Naive thymus-derived CD4-positive, alpha-beta T cell (primary cell): ENCODE data around the gene ZNF394. TPM values are rescaled to one million over a fixed set of nuclear protein-coding genes. Genes with fewer than 3 reads are reported as not detected.

ENCODE experiments used
- ATAC-seq: fragments of 150-1000 bp; cut with Tn5 transposase; 2 replicates; pipeline ENCODE4 v1.10.0; 2021; ENCODE audit warnings: mild to moderate bottlenecking, moderate library complexity
- CTCF ChIA-PET: fragments of 350-600 bp; sonication (Branson Sonifier 250); formaldehyde crosslinking; loops from one replicate; lab custom pipeline; 2021; ENCODE audit warnings: antibody characterized with exemption; lab: Charles Lee
- POLR2A ChIA-PET: fragments of 350-600 bp; sonication (Branson Sonifier 250); formaldehyde crosslinking; loops from one replicate; lab custom pipeline; 2021; ENCODE audit warnings: antibody characterized with exemption, inconsistent platforms; lab: Charles Lee
- DNase-seq, 9 donors: peaks; one replicate each; pipeline versions ENCODE4 v3.0.0 to v3.0.0-alpha.2; 2020 to 2022; ENCODE audit warnings: mixed read lengths in 1 of 9
- H3K27ac ChIP-seq: one replicate; pipeline ENCODE4 v1.7.0; 2013; ENCODE audit warnings: mild to moderate bottlenecking, low read depth, low read length, moderate library complexity
- H3K27me3 ChIP-seq, 2 donors: one replicate each; pipeline ENCODE4 v1.7.0; 2013; ENCODE audit warnings: low read length in 2 of 2, mild to moderate bottlenecking in 2 of 2, moderate library complexity in 2 of 2; ENCODE audit not compliant: control insufficient read depth in 2 of 2, insufficient read depth in 2 of 2
- H3K36me3 ChIP-seq, 3 experiments: 1 replicate in 2 of 3; 2 replicates in 1 of 3; pipeline ENCODE4 v1.7.0; 2013; ENCODE audit warnings: low read length in 3 of 3, mild to moderate bottlenecking in 3 of 3, moderate library complexity in 1 of 3; ENCODE audit not compliant: insufficient read depth in 3 of 3, control insufficient read depth in 2 of 3
- H3K4me1 ChIP-seq, 2 donors: one replicate each; pipeline ENCODE4 v1.7.0; 2013; ENCODE audit warnings: low read length in 2 of 2, mild to moderate bottlenecking in 2 of 2, moderate library complexity in 1 of 2; ENCODE audit not compliant: control insufficient read depth in 2 of 2, insufficient read depth in 2 of 2
- H3K4me3 ChIP-seq: 2 replicates; pipeline ENCODE4 v1.7.0; 2013; ENCODE audit warnings: mild to moderate bottlenecking, low read length
- H3K9me3 ChIP-seq, 3 experiments: 1 replicate in 2 of 3; 2 replicates in 1 of 3; pipeline ENCODE4 v1.7.0; 2013; ENCODE audit warnings: low read length in 3 of 3; ENCODE audit not compliant: control insufficient read depth in 2 of 3
- H3K27ac Mint-ChIP-seq, 9 donors: one replicate each; pipeline ENCODE4 v1.8.0; 2020 to 2022; ENCODE audit warnings: mixed read lengths in 9 of 9, mild to moderate bottlenecking in 8 of 9, moderate library complexity in 5 of 9, inconsistent platforms in 2 of 9
- H3K27me3 Mint-ChIP-seq, 5 donors: one replicate each; pipeline ENCODE4 v1.8.0; 2021 to 2022; ENCODE audit warnings: mixed read lengths in 5 of 5, mild to moderate bottlenecking in 1 of 5
- H3K36me3 Mint-ChIP-seq, 5 donors: one replicate each; pipeline ENCODE4 v1.8.0; 2020 to 2022; ENCODE audit warnings: mixed read lengths in 5 of 5, mild to moderate bottlenecking in 3 of 5, inconsistent platforms in 1 of 5
- H3K4me1 Mint-ChIP-seq, 7 donors: one replicate each; pipeline ENCODE4 v1.8.0; 2020 to 2022; ENCODE audit warnings: mixed read lengths in 7 of 7, mild to moderate bottlenecking in 3 of 7, inconsistent platforms in 1 of 7
- H3K4me3 Mint-ChIP-seq, 10 donors: one replicate each; pipeline ENCODE4 v1.8.0; 2020 to 2022; ENCODE audit warnings: mild to moderate bottlenecking in 10 of 10, mixed read lengths in 10 of 10, moderate library complexity in 6 of 10, inconsistent platforms in 2 of 10
- H3K9me3 Mint-ChIP-seq, 11 donors: one replicate each; pipeline ENCODE4 v1.8.0; 2020 to 2022; ENCODE audit warnings: mixed read lengths in 11 of 11, mild to moderate bottlenecking in 4 of 11, inconsistent platforms in 1 of 11, moderate library complexity in 1 of 11
- intact Hi-C, 2 donors: fragments of 100-400 bp; cut with micrococcal nuclease; formaldehyde crosslinking; loops; one replicate each; pipeline ENCODE4 v1.15.1; 2023
- polyA plus RNA-seq, 2 donors: library from polyadenylated mRNA; unstranded; fragments of 300-500 nt; fragmentation: Illumina TruSeq; gene quantifications; one replicate each; pipeline ENCODE4 v1.2.3, GENCODE V29; 2021
- total RNA-seq, 6 experiments: library from RNA in 5 of 6; stranded (reverse) in 5 of 6; gene quantifications; 1 replicate in 5 of 6; 2 replicates in 1 of 6; pipeline ENCODE4 v1.2.3 and lab custom pipeline; 2021 to 2026

ZNF394 gene
- total and polyA plus RNA-seq, 7 experiments from 2014 or later = 55.2 to 199 (median 93.3) TPM

DNA sequence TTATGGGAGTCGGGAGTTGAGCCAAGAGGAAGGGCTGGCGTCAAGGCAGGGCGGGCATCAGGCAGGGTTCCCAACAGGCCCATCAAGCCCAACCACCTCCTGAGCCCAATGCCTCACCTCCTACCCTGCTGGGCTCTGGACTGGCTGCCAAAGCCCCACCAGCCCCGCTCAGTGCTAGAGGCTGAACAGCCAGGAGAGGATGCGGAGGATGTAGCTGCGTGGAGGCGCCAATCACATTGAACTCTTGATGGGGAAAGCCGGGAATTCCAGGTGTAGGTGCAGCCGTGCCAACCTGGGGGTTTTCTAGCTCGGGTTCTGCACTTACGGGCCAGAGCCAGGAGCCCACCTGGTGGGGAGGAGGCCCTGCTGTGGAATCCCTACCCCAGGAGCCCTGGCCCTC is 47.0 kb downstream of the ZNF394 start:
- POLR2A ChIA-PET = no interaction called here
- H3K4me3 Mint-ChIP-seq = no peak overlapping the region
- peaks cover 0 to 7% (median 1%) of the 10 kb centered on the region in 7 donors for H3K4me1 Mint-ChIP-seq
- DNase-seq (no peak), ATAC-seq (no peak)
- Histone ChIP-seq H3K27me3 (no peaks in the 10 kb centered on the region), H3K9me3 (no peaks in the 10 kb centered on the region), H3K4me1 (no peaks in the 10 kb centered on the region), H3K27ac (no peak overlapping the region), H3K36me3 (peaks cover 0 to 94% (median 16%) of the 10 kb centered on the region in 3 experiments), H3K4me3 (no peak overlapping the region)
- no peak overlapping the region for H3K27ac Mint-ChIP-seq
- no peaks in the 10 kb centered on the region for H3K9me3 Mint-ChIP-seq
- CTCF ChIA-PET = interaction anchor here (0.5 kb wide), 1 partner anchor 91 kb away, joined by 3 read pairs; no protein-coding TSS in a partner anchor
- peaks cover 0 to 17% (median 4%) of the 10 kb centered on the region in 5 donors for H3K36me3 Mint-ChIP-seq
- no peaks in the 10 kb centered on the region for H3K27me3 Mint-ChIP-seq
- intact Hi-C loops = no loop called here

DNA sequence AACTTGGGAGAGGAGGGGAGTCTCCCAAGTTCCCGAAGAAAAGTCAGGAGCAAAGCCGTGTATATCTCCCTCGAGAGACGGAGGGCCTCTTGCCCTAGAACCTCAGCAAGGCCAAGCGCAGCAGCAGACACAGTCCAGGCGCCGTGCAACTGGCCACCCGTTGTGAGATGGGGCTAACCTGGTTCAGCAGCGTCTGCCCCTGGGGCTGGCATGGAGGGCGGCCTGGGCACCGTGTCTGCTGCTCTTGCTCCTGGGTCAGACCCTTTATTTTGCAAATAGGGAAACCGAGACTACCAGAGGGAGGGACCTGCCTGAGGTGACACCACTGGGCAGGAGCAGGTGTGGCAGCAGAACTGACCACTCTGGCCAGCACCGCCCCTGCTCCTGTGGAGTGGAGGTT is 47.5 kb downstream of the ZNF394 start:
- ChIA-PET POLR2A (no interaction called here), CTCF (no interaction called here)
- H3K36me3 ChIP-seq = peaks cover 0 to 94% (median 15%) of the 10 kb centered on the region in 3 experiments
- no peak for ATAC-seq
- no peaks in the 10 kb centered on the region for H3K4me1 ChIP-seq
- Mint-ChIP-seq H3K36me3 (peaks cover 0 to 21% (median 4%) of the 10 kb centered on the region in 5 donors), H3K4me3 (no peak overlapping the region), H3K9me3 (no peaks in the 10 kb centered on the region), H3K27ac (no peak overlapping the region), H3K27me3 (no peaks in the 10 kb centered on the region), H3K4me1 (peaks cover 0 to 7% (median 1%) of the 10 kb centered on the region in 7 donors)
- H3K4me3 ChIP-seq = no peak overlapping the region
- no peak for DNase-seq
- intact Hi-C loops = no loop called here
- H3K9me3 ChIP-seq = no peaks in the 10 kb centered on the region
- H3K27ac ChIP-seq = no peak overlapping the region
- no peaks in the 10 kb centered on the region for H3K27me3 ChIP-seq

DNA sequence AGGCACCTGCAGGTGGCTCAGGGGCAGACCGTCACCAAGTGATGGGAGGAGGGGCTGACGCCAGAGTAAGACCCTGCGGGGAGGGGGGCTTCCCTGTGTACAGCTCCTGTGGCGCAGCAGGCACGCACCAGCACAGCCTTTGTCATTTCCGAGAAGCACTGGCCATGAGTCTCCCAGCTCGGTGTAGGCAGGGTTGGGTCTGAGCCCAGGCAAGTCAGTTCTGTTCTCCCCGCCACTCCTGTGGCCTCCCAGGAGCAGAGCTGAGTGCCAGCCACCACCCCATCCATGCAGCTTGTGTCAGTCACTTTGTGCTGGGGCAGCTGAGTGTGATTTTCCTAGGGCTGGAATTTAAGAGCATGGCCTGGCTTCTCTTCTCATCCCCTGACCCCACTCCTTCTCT is 48.1 kb downstream of the ZNF394 start:
- ATAC-seq (no peak), DNase-seq (no peak)
- no peak overlapping the region for H3K4me3 ChIP-seq
- Mint-ChIP-seq H3K27me3 (no peaks in the 10 kb centered on the region), H3K4me1 (peaks cover 0 to 7% (median 1%) of the 10 kb centered on the region in 7 donors), H3K4me3 (no peak overlapping the region), H3K9me3 (no peaks in the 10 kb centered on the region), H3K27ac (peak overlapping the region in 1 of 9 donors; percentile 64), H3K36me3 (peaks cover 0 to 21% (median 4%) of the 10 kb centered on the region in 5 donors)
- intact Hi-C loops = no loop called here
- H3K27me3 ChIP-seq = no peaks in the 10 kb centered on the region
- ChIA-PET POLR2A (no interaction called here), CTCF (no interaction called here)
- no peaks in the 10 kb centered on the region for H3K9me3 ChIP-seq
- peaks cover 0 to 92% (median 15%) of the 10 kb centered on the region in 3 experiments for H3K36me3 ChIP-seq
- H3K4me1 ChIP-seq = no peaks in the 10 kb centered on the region
- H3K27ac ChIP-seq = no peak overlapping the region

DNA sequence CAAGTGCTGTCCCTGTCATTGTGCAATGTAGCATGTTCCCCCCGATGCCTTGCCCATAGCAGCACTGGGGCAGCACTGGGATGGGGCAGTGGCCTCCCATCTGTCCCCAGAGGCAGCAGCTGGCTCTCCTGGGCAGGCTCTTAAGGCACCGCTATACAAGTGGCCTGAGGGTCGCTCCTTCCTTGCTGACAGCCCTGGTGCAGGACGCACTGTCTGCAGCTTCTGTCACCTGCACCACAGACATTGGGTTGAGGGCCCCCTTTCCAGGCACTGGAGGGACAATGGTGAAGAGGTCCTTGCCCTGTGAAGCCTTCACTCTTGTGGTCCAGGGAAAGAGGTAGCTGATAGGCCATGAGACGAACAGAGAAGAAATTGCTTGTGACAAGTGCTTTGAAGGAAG is 50.8 kb downstream of the ZNF394 start:
- no peaks in the 10 kb centered on the region for H3K9me3 ChIP-seq
- Mint-ChIP-seq H3K4me1 (peaks cover 0 to 7% (median 3%) of the 10 kb centered on the region in 7 donors), H3K27me3 (no peaks in the 10 kb centered on the region), H3K9me3 (no peaks in the 10 kb centered on the region), H3K27ac (peak overlapping the region in 4 of 9 donors; percentile 43 to 57 (median 46)), H3K4me3 (no peak overlapping the region), H3K36me3 (peaks cover 0 to 35% (median 4%) of the 10 kb centered on the region in 5 donors)
- H3K27me3 ChIP-seq = no peaks in the 10 kb centered on the region
- H3K27ac ChIP-seq = no peak overlapping the region
- ChIA-PET POLR2A (interaction anchor here (0.6 kb wide), 1 partner anchor 92 kb away, joined by 3 read pairs; no protein-coding TSS in a partner anchor), CTCF (no interaction called here)
- intact Hi-C loops = no loop called here
- DNase-seq = no peak
- ATAC-seq = no peak
- peaks cover 10 to 88% (median 15%) of the 10 kb centered on the region in 3 experiments for H3K36me3 ChIP-seq
- no peak overlapping the region for H3K4me3 ChIP-seq
- H3K4me1 ChIP-seq = no peaks in the 10 kb centered on the region

DNA sequence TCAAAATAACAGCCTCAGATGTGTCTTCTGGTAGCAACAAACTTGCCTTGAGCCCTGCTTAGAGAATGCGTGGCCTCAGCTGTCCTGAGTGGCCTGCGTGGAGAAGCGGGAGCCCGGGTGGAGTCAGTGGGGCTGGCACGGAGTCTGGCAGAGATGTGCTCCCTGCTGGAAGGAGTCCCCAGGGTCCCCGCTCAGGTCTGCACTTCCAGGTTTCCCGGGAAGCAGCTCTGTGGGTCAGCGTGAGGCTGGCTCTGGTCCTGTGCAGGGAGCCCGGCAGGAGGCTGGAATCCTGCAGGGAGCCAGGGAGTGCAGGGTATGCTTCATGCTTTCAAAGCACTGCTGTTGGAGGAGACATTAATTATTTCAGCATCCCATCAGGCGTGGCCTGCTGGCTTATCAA is 51.2 kb downstream of the ZNF394 start:
- Mint-ChIP-seq H3K36me3 (peaks cover 0 to 33% (median 4%) of the 10 kb centered on the region in 5 donors), H3K4me1 (peaks cover 0 to 7% (median 3%) of the 10 kb centered on the region in 7 donors), H3K4me3 (no peak overlapping the region), H3K9me3 (no peaks in the 10 kb centered on the region), H3K27me3 (no peaks in the 10 kb centered on the region), H3K27ac (peak overlapping the region in 1 of 9 donors; percentile 21)
- intact Hi-C loops = no loop called here
- Histone ChIP-seq H3K4me1 (no peaks in the 10 kb centered on the region), H3K9me3 (no peaks in the 10 kb centered on the region), H3K27ac (no peak overlapping the region), H3K4me3 (no peak overlapping the region), H3K36me3 (peaks cover 10 to 84% (median 15%) of the 10 kb centered on the region in 3 experiments), H3K27me3 (no peaks in the 10 kb centered on the region)
- CTCF ChIA-PET = no interaction called here
- ATAC-seq (no peak), DNase-seq (no peak)
- POLR2A ChIA-PET = interaction anchor here (0.6 kb wide), 2 partner anchors 90 to 92 kb away, joined by 3 to 4 read pairs; no protein-coding TSS in a partner anchor

DNA sequence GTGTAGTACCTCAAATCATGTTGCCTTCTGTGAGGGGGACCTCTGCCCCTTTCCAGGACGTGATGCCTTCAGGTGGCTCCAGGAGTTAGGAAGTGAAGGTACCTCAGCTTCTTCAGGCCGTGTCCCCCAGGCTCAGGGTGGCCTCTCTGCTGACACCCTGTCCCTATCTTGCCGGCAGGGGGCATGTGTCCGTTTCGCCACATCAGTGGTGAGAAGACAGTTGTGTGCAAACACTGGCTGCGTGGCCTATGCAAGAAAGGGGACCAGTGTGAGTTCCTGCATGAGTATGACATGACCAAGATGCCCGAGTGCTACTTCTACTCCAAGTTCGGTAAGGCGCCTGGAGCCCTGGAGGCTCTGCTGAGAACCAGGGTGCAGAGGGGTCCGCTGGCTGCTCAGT is 52.1 kb downstream of the ZNF394 start:
- H3K27ac Mint-ChIP-seq = no peak overlapping the region
- intact Hi-C loops = no loop called here
- Histone ChIP-seq H3K27me3 (no peaks in the 10 kb centered on the region), H3K4me1 (no peaks in the 10 kb centered on the region), H3K9me3 (no peaks in the 10 kb centered on the region), H3K36me3 (peaks cover 10 to 80% (median 15%) of the 10 kb centered on the region in 3 experiments), H3K27ac (no peak overlapping the region), H3K4me3 (no peak overlapping the region)
- H3K4me1 Mint-ChIP-seq = peaks cover 3 to 11% (median 8%) of the 10 kb centered on the region in 7 donors
- ATAC-seq (no peak), DNase-seq (no peak)
- H3K36me3 Mint-ChIP-seq = peaks cover 0 to 33% (median 5%) of the 10 kb centered on the region in 5 donors
- ChIA-PET CTCF (no interaction called here), POLR2A (interaction anchor here (0.5 kb wide), 1 partner anchor 692 kb away, joined by 3 read pairs; no protein-coding TSS in a partner anchor)
- no peak overlapping the region for H3K4me3 Mint-ChIP-seq
- no peaks in the 10 kb centered on the region for H3K27me3 Mint-ChIP-seq
- H3K9me3 Mint-ChIP-seq = no peaks in the 10 kb centered on the region

DNA sequence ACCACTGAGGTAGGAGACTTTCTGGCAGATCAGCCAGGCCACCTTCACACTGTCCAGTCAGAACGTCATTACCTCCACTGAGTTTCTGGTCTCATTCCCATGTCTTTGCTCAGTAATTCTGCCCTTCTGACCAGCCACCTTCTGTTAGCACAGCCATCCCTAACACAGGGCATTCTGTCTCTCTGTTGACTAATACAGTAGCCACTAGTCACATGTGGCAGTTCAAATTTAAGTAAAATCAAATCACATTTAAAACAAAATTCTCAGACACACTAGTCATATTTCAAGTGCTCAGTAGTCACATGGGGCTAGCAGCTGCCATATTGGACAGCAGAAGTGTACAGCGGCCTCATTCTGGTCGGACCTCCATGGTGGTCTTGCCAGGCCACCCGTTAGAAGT is 54.0 kb downstream of the ZNF394 start:
- H3K36me3 ChIP-seq = peaks cover 10 to 65% (median 11%) of the 10 kb centered on the region in 3 experiments
- H3K27ac ChIP-seq = no peak overlapping the region
- no peak for ATAC-seq
- CTCF ChIA-PET = no interaction called here
- no peaks in the 10 kb centered on the region for H3K4me1 ChIP-seq
- no peaks in the 10 kb centered on the region for H3K27me3 Mint-ChIP-seq
- POLR2A ChIA-PET = no interaction called here
- intact Hi-C loops = no loop called here
- H3K4me3 ChIP-seq = no peak overlapping the region
- H3K4me1 Mint-ChIP-seq = peaks cover 4 to 20% (median 17%) of the 10 kb centered on the region in 7 donors
- DNase-seq = no peak
- no peaks in the 10 kb centered on the region for H3K27me3 ChIP-seq
- no peak overlapping the region for H3K4me3 Mint-ChIP-seq
- H3K27ac Mint-ChIP-seq = peak overlapping the region in 1 of 9 donors; percentile 38
- no peaks in the 10 kb centered on the region for H3K9me3 ChIP-seq
- H3K9me3 Mint-ChIP-seq = no peaks in the 10 kb centered on the region
- H3K36me3 Mint-ChIP-seq = peaks cover 0 to 34% (median 8%) of the 10 kb centered on the region in 5 donors
